SK-MEL-5 (cell line): Measurements from ENCODE around the gene FANCB. TPM values are rescaled to one million over a fixed set of nuclear protein-coding genes. Genes with fewer than 3 reads are reported as not detected.
A peak's percentile ranks its signal among the peaks of the same experiment; 100 is the strongest.

Experiments used
- DNase-seq: peaks from one replicate; pipeline ENCODE4 v3.0.0-alpha.2; 2016; ENCODE audit warnings: low read depth, low spot score
- in situ Hi-C: cut with HindIII; loops from 2 replicates; pipeline ENCODE4 v1.10.0; 2016; ENCODE audit warnings: low sequenced_read_pairs, high pct_unique_total_duplicates, low pct_unique_long_range_greater_than_20kb
- polyA plus RNA-seq, 2 experiments: library from polyadenylated mRNA; depleted of rRNA; stranded (reverse); fragments of >200 nt; gene quantifications; 2 replicates each; pipeline ENCODE4 v1.2.3, GENCODE V29; 2015
- total RNA-seq: library from RNA; depleted of rRNA; stranded (reverse); fragments of >200 nt; shearing (Covaris generic); gene quantifications from 2 replicates; pipeline ENCODE4 v1.2.3, GENCODE V29; 2014; rRNA removed

The FANCB gene
- 6.7 and 8.8 TPM in 2 replicates for total RNA-seq
- polyA plus RNA-seq (2015; cell fraction: cytosol; rRNA removed) = 2.1 and 2.3 TPM in 2 replicates
- 12.0 and 15.5 TPM in 2 replicates for polyA plus RNA-seq (2015; cell fraction: nucleus; rRNA removed)

DNA sequence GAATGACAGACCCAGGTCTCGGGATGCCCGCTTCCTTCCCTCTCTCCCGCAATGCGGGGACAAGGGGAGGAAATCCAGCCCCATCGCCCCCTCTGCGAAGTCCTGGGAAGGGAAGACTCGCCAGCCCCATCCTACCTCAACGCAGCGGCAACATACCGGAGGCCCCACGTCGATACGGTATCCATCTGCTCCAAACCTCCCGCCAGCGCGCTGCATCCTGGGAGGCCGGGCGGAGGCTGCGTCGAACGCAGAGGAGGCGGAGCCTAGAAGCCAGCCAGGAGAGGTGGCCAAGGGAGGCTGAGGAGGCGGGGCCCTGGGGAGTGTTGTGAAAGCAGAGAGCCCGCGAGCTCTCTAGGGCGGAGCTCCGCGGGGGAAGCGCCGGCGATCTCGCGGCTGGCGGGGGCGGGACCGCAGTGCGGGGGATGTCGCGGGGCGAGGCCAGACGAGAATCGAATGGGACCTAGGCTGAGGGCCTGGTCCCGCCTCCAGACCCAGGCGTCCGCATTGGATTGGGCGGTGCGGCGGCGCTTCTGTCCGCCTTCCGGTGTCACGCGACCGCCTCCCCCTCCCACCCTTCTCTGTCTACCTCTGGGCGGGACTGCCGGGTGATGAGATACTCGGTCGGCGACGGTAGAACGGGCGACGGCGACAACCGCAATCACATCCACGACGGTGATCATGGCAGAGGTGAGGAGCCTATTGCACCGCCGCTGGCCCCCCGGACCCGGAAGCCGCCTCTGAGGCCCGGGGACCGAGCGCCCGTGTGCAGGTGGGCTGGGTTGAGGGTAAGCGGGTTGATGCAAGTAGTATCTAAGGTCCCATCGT is at the start of gene FANCB, which contains the start of gene MOSPD2:
TSS of gene FANCB (minus strand) at position 219 of the 825 bp plus-strand sequence. CDS start 7,559 bp downstream, outside the sequence.
TSS of gene MOSPD2 (plus strand) at position 571 of the 825 bp plus-strand sequence. CDS start at position 679, 108 bp downstream.
- in situ Hi-C loops = no loop called here
- peak; percentile 94 for DNase-seq

DNA sequence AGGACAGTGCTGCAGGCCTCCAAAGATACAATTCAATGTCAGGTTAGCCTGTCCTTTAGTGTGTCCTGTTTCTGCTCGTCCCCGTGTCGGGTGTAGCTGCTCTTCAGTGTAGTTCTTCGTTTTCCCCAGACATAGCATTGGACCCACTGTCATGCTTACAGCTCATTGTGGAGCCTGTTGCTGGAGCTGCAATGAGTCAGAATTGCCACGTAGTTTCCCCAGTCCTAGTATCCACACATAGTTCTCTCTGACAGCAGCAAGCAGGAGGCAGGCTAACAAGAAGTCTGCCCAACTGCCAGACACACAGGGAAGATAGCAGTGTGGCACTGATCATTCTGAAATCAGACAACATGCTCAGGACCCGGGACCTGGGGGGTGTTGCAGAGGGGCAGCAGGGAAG is 49.6 kb upstream of the FANCB start:
- DNase-seq = no peak

GRCh38 chrX:14920196-14920595 is 47.3 kb upstream of the FANCB start:
- in situ Hi-C loops = no loop called here
- no peak for DNase-seq

More for the DNA sequence above, 49.6 kb upstream of the FANCB start:
- in situ Hi-C loops = no loop called here

- DNase-seq = no peak
- in situ Hi-C loops = no loop called here
Measured at GRCh38 chrX:14919407-14919806, 46.5 kb upstream of the FANCB start.

DNA sequence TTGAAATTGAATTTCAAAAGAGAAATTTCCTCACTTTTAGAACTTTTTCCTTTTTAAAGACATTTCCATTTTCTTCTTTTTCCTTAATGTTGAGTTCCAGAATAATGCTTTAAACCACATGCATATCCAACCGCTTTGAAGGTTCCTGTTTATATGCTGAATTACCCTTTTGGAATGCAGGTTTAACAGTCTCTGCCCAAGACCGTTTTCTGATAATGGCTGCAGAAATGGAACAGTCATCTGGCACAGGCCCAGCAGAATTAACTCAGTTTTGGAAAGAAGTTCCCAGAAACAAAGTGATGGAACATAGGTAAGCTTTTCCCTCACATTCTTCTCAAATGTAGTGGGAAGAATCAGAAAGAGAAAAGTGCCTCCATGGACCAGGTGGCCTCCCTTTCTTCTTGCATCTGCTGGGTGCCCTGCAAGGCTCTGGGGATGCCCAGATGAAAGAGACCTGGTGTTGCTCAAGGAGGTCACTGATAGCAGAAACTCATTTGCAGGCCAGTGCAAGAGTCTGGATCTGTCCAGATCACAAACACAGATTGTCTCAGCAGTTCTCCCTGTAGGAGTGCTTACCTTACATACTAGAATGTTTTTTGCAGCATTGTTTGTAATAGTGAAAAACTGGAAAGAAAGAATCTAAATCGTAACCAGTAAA is 43.3 kb upstream of the FANCB start:
- in situ Hi-C loops = no loop called here
- no peak for DNase-seq

DNA sequence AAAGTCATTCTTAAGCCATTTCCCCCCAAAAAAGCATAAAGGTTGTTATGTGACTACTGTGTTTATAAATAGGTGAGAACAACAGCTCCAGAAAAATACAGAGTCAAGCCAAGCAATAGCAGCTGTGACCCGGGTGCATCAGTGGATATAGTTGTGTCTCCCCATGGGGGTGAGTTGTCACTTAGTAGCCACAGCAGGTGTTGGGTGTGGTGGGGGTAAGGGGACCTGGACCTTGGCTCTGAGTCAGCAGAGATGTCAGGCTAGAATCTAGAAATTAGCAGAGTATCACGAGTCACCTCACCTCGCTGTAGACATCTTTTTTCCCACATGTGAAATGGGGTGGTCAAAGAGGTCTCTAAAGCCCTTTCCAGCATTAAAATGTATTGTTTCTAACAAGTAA is 42.7 kb upstream of the FANCB start:
- in situ Hi-C loops = no loop called here
- no peak for DNase-seq

GRCh38 chrX:14913241-14913640 is 40.4 kb upstream of the FANCB start:
- in situ Hi-C loops = no loop called here
- no peak for DNase-seq

DNA sequence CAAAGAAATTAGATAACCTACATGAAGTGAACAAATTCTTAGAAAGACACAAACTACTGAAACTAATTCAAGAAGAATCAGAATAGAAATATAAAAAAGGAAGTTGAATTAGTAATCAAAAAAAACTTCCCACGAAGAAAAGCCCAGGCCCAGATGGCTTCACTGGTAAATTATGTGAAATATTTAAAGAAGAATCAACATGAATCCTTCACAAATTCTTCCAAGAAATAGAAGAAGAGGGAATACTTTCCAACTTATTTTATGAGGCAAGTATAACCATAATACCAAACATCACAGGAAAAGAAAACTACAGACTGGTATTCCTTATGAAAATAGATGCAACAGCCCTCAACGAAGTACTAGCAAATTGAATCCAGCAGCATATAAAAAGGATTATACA is 31.0 kb upstream of the FANCB start:
- in situ Hi-C loops = no loop called here
- no peak for DNase-seq

- in situ Hi-C loops = no loop called here
- no peak for DNase-seq
Measured at GRCh38 chrX:14902537-14902936, 29.7 kb upstream of the FANCB start.

DNA sequence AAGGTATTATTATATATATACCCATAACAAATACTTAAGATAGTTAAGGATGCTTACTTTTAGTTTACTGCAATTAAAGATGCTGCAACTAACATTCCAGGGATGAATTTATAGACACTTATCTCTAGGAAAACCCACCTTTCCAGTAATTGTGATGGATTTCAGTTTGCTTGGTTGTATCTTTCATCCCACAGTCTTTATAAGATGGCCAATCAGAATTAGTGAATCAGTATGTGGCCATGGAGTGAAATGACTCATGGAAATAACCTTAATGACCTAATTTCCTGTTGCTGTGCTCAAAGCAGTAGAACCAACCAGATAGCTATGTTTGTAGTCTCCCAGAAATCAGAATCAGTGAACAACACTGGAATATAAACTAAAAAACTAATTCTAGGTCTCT is 26.7 kb upstream of the FANCB start:
- in situ Hi-C loops = no loop called here
- DNase-seq = no peak

DNA sequence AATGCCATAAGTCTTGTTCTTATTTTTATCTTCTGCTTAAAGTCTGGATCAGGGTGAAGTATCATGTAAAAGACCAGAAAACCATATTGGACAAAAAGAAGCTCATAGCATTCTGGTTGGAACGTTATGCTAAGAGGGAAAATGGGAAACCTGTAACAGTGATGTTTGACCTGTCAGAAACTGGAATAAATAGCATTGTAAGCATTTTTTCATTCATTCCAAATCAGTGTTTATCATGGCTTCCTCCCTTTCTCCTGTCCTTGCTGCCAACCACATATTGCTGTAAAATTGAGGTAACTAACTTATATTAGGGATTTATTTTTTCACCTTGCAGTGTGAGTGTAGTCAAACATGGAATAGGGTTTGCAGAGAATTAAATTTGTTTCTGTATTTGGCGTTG is 24.2 kb upstream of the FANCB start:
- DNase-seq = no peak
- in situ Hi-C loops = no loop called here

- DNase-seq = no peak
- in situ Hi-C loops = no loop called here
Measured at GRCh38 chrX:14896273-14896672, 23.4 kb upstream of the FANCB start.

DNA sequence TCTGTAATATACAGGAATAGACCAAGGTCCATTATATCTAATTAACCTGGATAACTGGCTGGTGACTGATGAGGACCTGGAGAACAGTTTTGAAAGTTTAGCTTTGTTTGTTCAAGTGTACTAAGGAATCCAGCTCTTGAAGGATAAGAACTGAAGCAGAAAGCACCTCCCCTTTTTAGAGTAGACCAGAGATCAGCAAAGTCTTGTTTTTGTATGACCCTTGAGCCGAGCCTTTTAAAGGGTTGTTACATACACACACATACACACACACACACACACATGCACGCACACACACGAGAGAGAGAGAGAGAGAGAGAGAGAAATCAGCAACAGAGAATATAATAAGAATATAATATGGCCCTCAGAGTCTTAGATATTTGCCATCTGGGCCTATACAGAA is 13.4 kb upstream of the FANCB start:
- in situ Hi-C loops = no loop called here
- DNase-seq = no peak

DNA sequence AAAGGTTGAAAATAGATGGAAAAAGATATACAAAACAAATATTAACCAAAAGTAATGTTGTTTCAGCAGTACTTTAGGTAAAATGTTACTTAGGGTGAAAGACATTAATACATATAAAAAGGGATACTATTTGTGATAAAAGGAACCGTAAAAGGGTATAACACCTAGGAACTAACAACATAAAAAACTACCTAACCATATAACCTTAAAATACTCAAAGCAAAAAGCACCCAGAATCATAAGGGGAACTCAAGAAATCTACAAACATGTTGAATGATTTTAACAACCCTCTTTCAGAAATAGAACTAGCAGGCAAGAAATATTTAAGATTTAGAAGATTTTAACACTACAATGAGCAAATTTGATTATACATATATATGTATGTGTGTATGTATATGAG is 11.8 kb upstream of the FANCB start:
- in situ Hi-C loops = no loop called here
- DNase-seq = no peak

- DNase-seq = no peak
- in situ Hi-C loops = no loop called here
Measured at GRCh38 chrX:14883826-14884225, 11.0 kb upstream of the FANCB start.

- in situ Hi-C loops = no loop called here
- no peak for DNase-seq
Measured at GRCh38 chrX:14875624-14876023, 2.8 kb upstream of the FANCB start.

- DNase-seq = no peak
- in situ Hi-C loops = no loop called here
Measured at GRCh38 chrX:14873676-14874049, 794 bp upstream of the FANCB start.

DNA sequence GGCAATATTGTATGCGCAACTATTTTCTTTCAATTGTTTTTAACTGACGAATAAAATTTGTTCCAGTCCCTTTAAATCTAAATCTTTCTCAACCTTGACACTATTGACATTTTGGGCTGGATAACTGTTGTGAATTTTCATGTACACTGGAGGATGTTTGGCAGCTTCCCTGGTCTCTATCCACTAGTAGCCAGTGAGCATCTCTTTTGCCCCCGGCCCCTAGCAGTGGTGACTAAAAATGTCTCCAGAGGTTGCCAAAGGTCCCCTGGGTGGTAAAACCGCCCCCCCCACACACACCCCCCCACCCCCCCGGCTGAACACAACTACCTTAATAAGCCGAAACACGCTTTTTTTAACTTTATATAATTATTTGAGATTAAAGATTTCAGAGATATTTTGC is 514 bp downstream of the FANCB start:
- in situ Hi-C loops = no loop called here

DNA sequence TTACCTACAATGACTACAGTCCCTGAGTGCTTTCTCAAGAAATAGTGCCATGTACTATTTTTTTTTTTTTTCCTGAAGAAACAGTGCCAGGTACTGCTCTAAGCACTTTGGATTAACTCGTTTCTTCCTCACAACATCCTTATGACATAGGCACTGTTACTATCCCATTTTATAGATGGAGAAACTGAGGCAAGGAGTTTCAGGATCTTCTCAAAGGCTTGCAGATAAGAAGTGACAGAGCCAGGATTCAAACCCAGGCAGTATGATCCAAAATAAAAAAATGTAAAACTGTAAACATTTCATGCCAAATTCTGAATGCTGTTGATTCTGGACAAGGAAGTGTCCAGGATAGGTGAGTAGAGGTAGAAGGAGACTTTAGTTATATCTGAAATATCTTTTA is 1.1 kb downstream of the FANCB start:
- in situ Hi-C loops = no loop called here
- no peak for DNase-seq

More for the DNA sequence above, 514 bp downstream of the FANCB start:
- DNase-seq = no peak
